Astrocyte of the spinal cord (primary cell): ENCODE data around the gene AKT2.
A peak's percentile ranks its signal among the peaks of the same experiment; 100 is the strongest.

Experiments used
- DNase-seq: peaks from one replicate; pipeline ENCODE4 v3.0.0; 2011; ENCODE audit warnings: low read depth, low spot score
- H3K4me3 ChIP-seq: 2 replicates; pipeline ENCODE4 v1.5.1; 2011; ENCODE audit warnings: low read depth, mild to moderate bottlenecking, low read length, moderate library complexity
- in situ Hi-C: cut with HindIII; loops from 2 replicates; pipeline ENCODE4 v1.10.0; 2017; ENCODE audit warnings: low sequenced_read_pairs
- TF ChIP-seq, protein P1 (sequence below): IDR thresholded peaks from 2 replicates; pipeline ENCODE4 v1.5.1; 2012; ENCODE audit warnings: low read depth, mild to moderate bottlenecking, low read length, inconsistent platforms

The AKT2 gene

DNA sequence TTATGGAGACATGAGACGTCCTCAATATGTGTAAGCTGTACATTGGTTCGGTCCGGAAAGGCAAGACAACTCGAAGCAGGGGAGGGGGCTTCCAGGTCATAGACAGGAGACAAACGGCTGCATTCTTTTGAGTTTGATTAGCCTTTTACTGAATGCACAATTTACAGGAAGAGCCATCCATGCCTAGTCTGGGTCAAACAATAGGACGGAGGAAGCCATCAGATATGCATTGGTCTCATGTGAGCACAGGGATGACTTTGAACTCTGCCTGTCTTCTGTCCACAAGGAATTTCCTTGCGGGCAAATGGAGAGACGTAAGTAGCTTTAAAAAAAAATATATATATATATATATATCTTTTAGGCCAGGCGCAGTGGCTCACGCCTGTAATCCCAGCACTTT lies 56.8 kb downstream of the AKT2 start:
- H3K4me3 ChIP-seq: no peak overlapping the region
- in situ Hi-C loops: no loop called here
- TF ChIP-seq, protein P1, sequence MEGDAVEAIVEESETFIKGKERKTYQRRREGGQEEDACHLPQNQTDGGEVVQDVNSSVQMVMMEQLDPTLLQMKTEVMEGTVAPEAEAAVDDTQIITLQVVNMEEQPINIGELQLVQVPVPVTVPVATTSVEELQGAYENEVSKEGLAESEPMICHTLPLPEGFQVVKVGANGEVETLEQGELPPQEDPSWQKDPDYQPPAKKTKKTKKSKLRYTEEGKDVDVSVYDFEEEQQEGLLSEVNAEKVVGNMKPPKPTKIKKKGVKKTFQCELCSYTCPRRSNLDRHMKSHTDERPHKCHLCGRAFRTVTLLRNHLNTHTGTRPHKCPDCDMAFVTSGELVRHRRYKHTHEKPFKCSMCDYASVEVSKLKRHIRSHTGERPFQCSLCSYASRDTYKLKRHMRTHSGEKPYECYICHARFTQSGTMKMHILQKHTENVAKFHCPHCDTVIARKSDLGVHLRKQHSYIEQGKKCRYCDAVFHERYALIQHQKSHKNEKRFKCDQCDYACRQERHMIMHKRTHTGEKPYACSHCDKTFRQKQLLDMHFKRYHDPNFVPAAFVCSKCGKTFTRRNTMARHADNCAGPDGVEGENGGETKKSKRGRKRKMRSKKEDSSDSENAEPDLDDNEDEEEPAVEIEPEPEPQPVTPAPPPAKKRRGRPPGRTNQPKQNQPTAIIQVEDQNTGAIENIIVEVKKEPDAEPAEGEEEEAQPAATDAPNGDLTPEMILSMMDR: no peak
- no peak for DNase-seq

GRCh38 chr19:40225440-40226305 lies 59.5 kb downstream of the AKT2 start:
- in situ Hi-C loops: no loop called here
- TF ChIP-seq, protein P1: peak; percentile 19
- DNase-seq: peak; percentile 49
- peak overlapping the region; percentile 17 for H3K4me3 ChIP-seq

DNA sequence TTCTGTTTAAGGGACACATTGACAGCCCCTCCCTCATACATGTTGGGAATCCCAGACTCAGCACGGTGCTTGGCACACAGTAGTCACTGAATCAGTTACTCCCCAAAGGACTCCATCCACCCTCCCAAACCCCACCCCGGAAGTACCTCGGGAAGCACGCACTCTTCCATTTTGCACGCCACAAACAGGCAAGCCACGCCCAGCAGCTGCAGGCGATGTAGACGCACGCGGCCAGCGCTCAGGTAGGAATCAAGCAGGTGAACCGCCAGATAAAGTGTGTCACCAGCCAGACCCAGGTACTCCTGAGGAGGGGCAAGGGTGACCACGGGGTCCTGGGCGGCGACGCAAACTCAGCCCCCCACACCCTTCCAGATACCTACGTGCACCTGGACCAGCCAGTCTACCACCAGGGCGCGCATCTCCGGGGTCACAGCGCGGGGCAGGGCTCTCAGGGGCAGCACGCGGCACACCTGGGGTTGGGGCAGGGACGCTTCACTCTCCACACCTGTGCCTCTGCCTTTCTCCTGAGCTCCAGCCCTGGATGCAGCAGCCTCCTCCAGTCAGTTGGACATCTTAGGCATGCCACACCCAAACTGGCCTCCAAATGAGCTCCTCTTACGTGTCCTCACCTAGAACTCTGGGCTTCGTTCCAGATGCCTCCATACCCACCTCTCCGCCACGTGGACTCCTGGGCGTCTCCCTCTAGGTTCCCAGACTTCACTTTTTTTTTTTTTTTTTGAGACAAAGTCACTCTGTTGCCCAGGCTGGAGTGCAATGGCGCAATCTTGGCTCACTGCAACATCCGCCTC lies 60.6 kb downstream of the AKT2 start:
- no peak for DNase-seq
- in situ Hi-C loops: no loop called here
- TF ChIP-seq, protein P1: no peak
- H3K4me3 ChIP-seq: no peak overlapping the region

GRCh38 chr19:40223135-40223822 lies 61.9 kb downstream of the AKT2 start:
- H3K4me3 ChIP-seq: no peak overlapping the region
- TF ChIP-seq, protein P1: no peak
- DNase-seq: no peak
- in situ Hi-C loops: no loop called here

- in situ Hi-C loops: no loop called here
- peak; percentile 93 for DNase-seq
- TF ChIP-seq, protein P1: peak; percentile 86
- no peak overlapping the region for H3K4me3 ChIP-seq
These were observed 63.1 kb downstream of the AKT2 start for GRCh38 chr19:40221858-40222619.

DNA sequence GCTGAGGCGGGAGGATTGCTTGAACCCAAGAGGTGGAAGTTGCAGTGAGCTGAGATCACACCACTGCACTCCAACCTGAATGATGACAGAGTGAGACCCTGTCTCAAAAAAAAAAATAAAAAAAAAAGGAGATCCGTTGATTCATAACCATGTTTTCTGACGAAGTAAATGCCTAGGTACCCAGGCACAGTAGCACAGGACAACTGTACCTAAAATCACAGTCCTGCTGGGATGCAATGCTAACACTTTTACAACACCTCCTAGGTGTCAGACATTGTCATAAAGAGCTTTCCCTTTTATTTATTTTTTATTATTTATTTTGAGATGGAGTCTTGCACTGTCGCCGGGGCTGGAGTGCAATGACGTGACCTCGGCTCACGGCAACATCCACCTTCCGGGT lies 64.5 kb downstream of the AKT2 start:
- in situ Hi-C loops: no loop called here
- DNase-seq: no peak
- H3K4me3 ChIP-seq: no peak overlapping the region
- TF ChIP-seq, protein P1: no peak
